CD4-positive, alpha-beta T cell (primary cell): ENCODE results near the gene ZNF121. TPM values are rescaled to one million over a fixed set of nuclear protein-coding genes. Genes with fewer than 3 reads are reported as not detected.

Experiments
- ATAC-seq: fragments of 200-7000 bp; cut with Tn5 transposase; one replicate; pipeline ENCODE4 v1.10.0; 2022; ENCODE audit warnings: mild to moderate bottlenecking; ENCODE audit not compliant: poor library complexity
- CTCF ChIA-PET: fragments of 350-600 bp; sonication (Branson Sonifier 250); formaldehyde crosslinking; loops from one replicate; lab custom pipeline; 2021; ENCODE audit warnings: antibody characterized with exemption, inconsistent platforms; lab: Charles Lee
- POLR2A ChIA-PET: fragments of 350-600 bp; sonication (Branson Sonifier 250); formaldehyde crosslinking; loops from one replicate; lab custom pipeline; 2021; ENCODE audit warnings: antibody characterized with exemption, inconsistent platforms; lab: Charles Lee
- DNase-seq, 14 experiments: peaks; one replicate each; pipeline ENCODE4 v3.0.0-alpha.2; 2013 to 2020; ENCODE audit warnings: mixed read lengths in 2 of 14
- H3K27ac ChIP-seq, 2 donors: one replicate each; pipeline versions ENCODE4 v1.5.1 to v1.7.0; 2013; ENCODE audit warnings: low read length in 2 of 2, low read depth in 1 of 2, mild to moderate bottlenecking in 1 of 2
- H3K27me3 ChIP-seq, 2 experiments: 1 replicate in 1 of 2; 2 replicates in 1 of 2; pipeline versions ENCODE4 v1.6.1 to v1.7.0; 2013; ENCODE audit warnings: low read length in 2 of 2, control low read depth in 1 of 2, mild to moderate bottlenecking in 1 of 2, moderate library complexity in 1 of 2; ENCODE audit not compliant: insufficient read depth in 2 of 2, control insufficient read depth in 1 of 2
- H3K36me3 ChIP-seq: one replicate; pipeline ENCODE4 v1.6.1; 2013; ENCODE audit warnings: low read length, control low read depth; ENCODE audit not compliant: insufficient read depth
- H3K4me1 ChIP-seq: one replicate; pipeline ENCODE4 v1.6.1; 2013; ENCODE audit warnings: low read length, control low read depth; ENCODE audit not compliant: insufficient read depth
- H3K4me3 ChIP-seq: one replicate; pipeline ENCODE4 v1.5.1; 2013; ENCODE audit warnings: mild to moderate bottlenecking, low read length, moderate library complexity
- H3K9me3 ChIP-seq, 2 experiments: 1 replicate in 1 of 2; 2 replicates in 1 of 2; pipeline versions ENCODE4 v1.6.1 to v1.7.0; 2013; ENCODE audit warnings: low read length in 2 of 2, mild to moderate bottlenecking in 2 of 2, control low read depth in 1 of 2, moderate library complexity in 1 of 2; ENCODE audit not compliant: control insufficient read depth in 1 of 2, insufficient read depth in 1 of 2
- H3K27ac Mint-ChIP-seq: one replicate; pipeline ENCODE4 v1.8.0; 2020; ENCODE audit warnings: mixed read lengths
- H3K27me3 Mint-ChIP-seq: one replicate; pipeline ENCODE4 v1.8.0; 2021; ENCODE audit warnings: mixed read lengths
- H3K36me3 Mint-ChIP-seq: one replicate; pipeline ENCODE4 v1.8.0; 2021; ENCODE audit warnings: low read depth, mixed read lengths
- H3K4me1 Mint-ChIP-seq: one replicate; pipeline ENCODE4 v1.8.0; 2021; ENCODE audit warnings: low read depth, mixed read lengths
- H3K4me3 Mint-ChIP-seq: one replicate; pipeline ENCODE4 v1.8.0; 2020; ENCODE audit warnings: mild to moderate bottlenecking, mixed read lengths
- H3K9me3 Mint-ChIP-seq: one replicate; pipeline ENCODE4 v1.8.0; 2020; ENCODE audit warnings: mixed read lengths
- intact Hi-C, 2 experiments: fragments of 100-400 bp; cut with DNase I in 1 of 2; cut with micrococcal nuclease in 1 of 2; formaldehyde crosslinking; loops; one replicate each; pipeline versions ENCODE4 v1.15.1 to v1.9.0; 2023 to 2025; cut with DNase I, micrococcal nuclease
- total RNA-seq, 174 experiments: library from RNA in 2 of 174; stranded (reverse) in 2 of 174; gene quantifications; one replicate each; pipeline ENCODE4 v1.2.3 and lab custom pipeline; 2021 to 2026
- TF ChIP-seq, protein P1 (sequence below): fragments of 200-600 bp; IDR thresholded peaks from one replicate; pipeline ENCODE4 v1.8.0; 2022; ENCODE audit warnings: antibody characterized with exemption, mild to moderate bottlenecking

ZNF121 gene
- total RNA-seq, 2 experiments from 2014 or later = 42.0 to 42.1 TPM

- Histone ChIP-seq H3K9me3 (peaks cover 63 to 89% of the 10 kb centered on the region in 2 experiments), H3K27me3 (no peaks in the 10 kb centered on the region), H3K4me3 (no peak overlapping the region), H3K36me3 (peaks cover 59% of the 10 kb centered on the region), H3K27ac (no peak overlapping the region), H3K4me1 (no peaks in the 10 kb centered on the region)
- TF ChIP-seq, protein P1, sequence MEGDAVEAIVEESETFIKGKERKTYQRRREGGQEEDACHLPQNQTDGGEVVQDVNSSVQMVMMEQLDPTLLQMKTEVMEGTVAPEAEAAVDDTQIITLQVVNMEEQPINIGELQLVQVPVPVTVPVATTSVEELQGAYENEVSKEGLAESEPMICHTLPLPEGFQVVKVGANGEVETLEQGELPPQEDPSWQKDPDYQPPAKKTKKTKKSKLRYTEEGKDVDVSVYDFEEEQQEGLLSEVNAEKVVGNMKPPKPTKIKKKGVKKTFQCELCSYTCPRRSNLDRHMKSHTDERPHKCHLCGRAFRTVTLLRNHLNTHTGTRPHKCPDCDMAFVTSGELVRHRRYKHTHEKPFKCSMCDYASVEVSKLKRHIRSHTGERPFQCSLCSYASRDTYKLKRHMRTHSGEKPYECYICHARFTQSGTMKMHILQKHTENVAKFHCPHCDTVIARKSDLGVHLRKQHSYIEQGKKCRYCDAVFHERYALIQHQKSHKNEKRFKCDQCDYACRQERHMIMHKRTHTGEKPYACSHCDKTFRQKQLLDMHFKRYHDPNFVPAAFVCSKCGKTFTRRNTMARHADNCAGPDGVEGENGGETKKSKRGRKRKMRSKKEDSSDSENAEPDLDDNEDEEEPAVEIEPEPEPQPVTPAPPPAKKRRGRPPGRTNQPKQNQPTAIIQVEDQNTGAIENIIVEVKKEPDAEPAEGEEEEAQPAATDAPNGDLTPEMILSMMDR = no peak
- DNase-seq = no peak
- POLR2A ChIA-PET = no interaction called here
- no peak overlapping the region for H3K4me3 Mint-ChIP-seq
- no peak overlapping the region for H3K27ac Mint-ChIP-seq
- H3K36me3 Mint-ChIP-seq = peaks cover 95% of the 10 kb centered on the region
- H3K4me1 Mint-ChIP-seq = no peaks in the 10 kb centered on the region
- CTCF ChIA-PET = no interaction called here
- no peak for ATAC-seq
- no peaks in the 10 kb centered on the region for H3K27me3 Mint-ChIP-seq
- intact Hi-C loops = loop anchor here in 1 of 2 experiments (5.0 kb wide), 1 partner anchor 187 kb away; no protein-coding TSS in a partner anchor
- H3K9me3 Mint-ChIP-seq = peaks cover 17% of the 10 kb centered on the region
These were observed 55.5 kb downstream of the ZNF121 start for GRCh38 chr19:9528757-9529336.

GRCh38 chr19:9523885-9524474 is 60.3 kb downstream of the ZNF121 start:
- H3K27ac ChIP-seq = no peak overlapping the region
- no peaks in the 10 kb centered on the region for H3K27me3 Mint-ChIP-seq
- H3K4me3 ChIP-seq = no peak overlapping the region
- H3K36me3 ChIP-seq = peaks cover 10% of the 10 kb centered on the region
- DNase-seq (no peak), ATAC-seq (no peak)
- H3K4me1 Mint-ChIP-seq = no peaks in the 10 kb centered on the region
- intact Hi-C loops = no loop called here
- H3K9me3 Mint-ChIP-seq = peaks cover 10% of the 10 kb centered on the region
- H3K4me1 ChIP-seq = no peaks in the 10 kb centered on the region
- CTCF ChIA-PET = no interaction called here
- no peaks in the 10 kb centered on the region for H3K27me3 ChIP-seq
- peaks cover 82% of the 10 kb centered on the region for H3K36me3 Mint-ChIP-seq
- no peak overlapping the region for H3K27ac Mint-ChIP-seq
- POLR2A ChIA-PET = no interaction called here
- no peak overlapping the region for H3K4me3 Mint-ChIP-seq
- peaks cover 72 to 88% of the 10 kb centered on the region in 2 experiments for H3K9me3 ChIP-seq
- TF ChIP-seq, protein P1 = no peak

Other genes starting within 250 kb of the ZNF121 start
- gene ZNF177, start 221.5 kb downstream of the ZNF121 start, total RNA-seq = 1 to 10 TPM in 1 of 2 experiments, not detected in 1; 1.6 TPM
- 10 to 100 TPM; 45.5 to 46.2 TPM for gene ZNF266, start 148.9 kb downstream of the ZNF121 start, total RNA-seq
- not detected for gene ZNF560, start 85.9 kb downstream of the ZNF121 start, total RNA-seq
- gene ZNF426, start 45.9 kb downstream of the ZNF121 start, total RNA-seq = 10 to 100 TPM; 14.9 to 15.3 TPM
- 10 to 100 TPM; 45.1 to 46.2 TPM for gene ZNF561, start 36.7 kb upstream of the ZNF121 start, total RNA-seq
- gene ZNF562, start 90.6 kb upstream of the ZNF121 start, total RNA-seq = 10 to 100 TPM; 12.8 to 13.3 TPM
- 1 to 10 TPM; 7.9 to 8.5 TPM for gene ZNF846, start 184.2 kb upstream of the ZNF121 start, total RNA-seq
- gene FBXL12, start 234.6 kb upstream of the ZNF121 start, total RNA-seq = 10 to 100 TPM; 33.4 to 38.4 TPM
- gene UBL5, start 243.4 kb upstream of the ZNF121 start, total RNA-seq = 100 to 1,000 TPM; 163 to 165 TPM